ENCODE results near the gene SLC27A3.
A peak's percentile ranks its signal among the peaks of the same experiment; 100 is the strongest.

The SLC27A3 gene

GRCh38 chr1:153791648-153792253, 16.5 kb downstream of the SLC27A3 start:
- H3K27me3 ChIP-seq, result no peaks in the 10 kb centered on the region
- peak overlapping the region; percentile 57 to 86 (median 72); a peak in 21 of 22 replicates for H3K9ac ChIP-seq
- H3K36me3 ChIP-seq, result no peaks in the 10 kb centered on the region
- no peaks in the 10 kb centered on the region for H4K20me1 ChIP-seq
- H3K4me3 ChIP-seq, result peak overlapping the region in 2 of 10 experiments; percentile 16 to 24; a peak in 3 of 20 replicates
- H3K9me3 ChIP-seq (replicated peaks in 1 of 11), result no peaks in the 10 kb centered on the region
- H3K4me2 ChIP-seq, result peak overlapping the region; percentile 60 to 94 (median 75)
- no peak for TF ChIP-seq Cebpa-rat (IDR thresholded peaks at IDR 0.05)
- peak overlapping the region; percentile 66 to 99 (median 95); a peak in 21 of 22 replicates for H3K27ac ChIP-seq
- H3K4me1 ChIP-seq, result peaks cover 72 to 97% (median 94%) of the 10 kb centered on the region in 10 experiments

DNA sequence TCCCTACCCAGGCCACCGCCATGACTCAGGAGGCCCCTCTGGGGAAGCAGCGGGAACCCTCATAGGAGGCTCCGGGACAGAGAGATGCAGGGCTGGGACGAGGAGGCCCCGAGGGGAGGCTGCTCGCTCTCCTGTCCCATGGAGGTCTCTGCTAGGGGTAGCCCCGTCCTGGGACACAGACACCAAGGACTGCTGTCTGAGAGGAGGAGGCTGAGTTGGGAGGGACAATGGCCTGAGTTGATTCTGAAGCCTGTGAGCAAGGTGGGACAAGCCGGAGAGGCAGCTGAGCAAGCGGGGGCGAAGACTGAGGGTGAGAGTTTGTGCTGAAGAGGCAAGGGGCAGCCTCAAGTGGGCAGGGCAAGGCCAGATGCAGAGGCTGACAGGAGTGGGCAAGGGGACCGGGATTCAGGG, 17.4 kb downstream of the SLC27A3 start:
- no peak for TF ChIP-seq Cebpa-rat (IDR thresholded peaks at IDR 0.05)
- H3K9me3 ChIP-seq (replicated peaks in 1 of 11), result no peaks in the 10 kb centered on the region
- peak overlapping the region; percentile 60 to 94 (median 75); a peak in 20 of 22 replicates for H3K4me2 ChIP-seq
- H3K27me3 ChIP-seq, result no peaks in the 10 kb centered on the region
- no peaks in the 10 kb centered on the region for H3K36me3 ChIP-seq
- H3K4me3 ChIP-seq, result no peak overlapping the region; a peak in 1 of 20 replicates
- peaks cover 76 to 97% (median 91%) of the 10 kb centered on the region in 10 experiments for H3K4me1 ChIP-seq
- no peaks in the 10 kb centered on the region for H4K20me1 ChIP-seq
- H3K27ac ChIP-seq, result peak overlapping the region in 10 of 11 experiments; percentile 90 to 99 (median 95); a peak in 19 of 22 replicates
- H3K9ac ChIP-seq, result peak overlapping the region in 9 of 11 experiments; percentile 44 to 86 (median 73); a peak in 13 of 22 replicates

DNA sequence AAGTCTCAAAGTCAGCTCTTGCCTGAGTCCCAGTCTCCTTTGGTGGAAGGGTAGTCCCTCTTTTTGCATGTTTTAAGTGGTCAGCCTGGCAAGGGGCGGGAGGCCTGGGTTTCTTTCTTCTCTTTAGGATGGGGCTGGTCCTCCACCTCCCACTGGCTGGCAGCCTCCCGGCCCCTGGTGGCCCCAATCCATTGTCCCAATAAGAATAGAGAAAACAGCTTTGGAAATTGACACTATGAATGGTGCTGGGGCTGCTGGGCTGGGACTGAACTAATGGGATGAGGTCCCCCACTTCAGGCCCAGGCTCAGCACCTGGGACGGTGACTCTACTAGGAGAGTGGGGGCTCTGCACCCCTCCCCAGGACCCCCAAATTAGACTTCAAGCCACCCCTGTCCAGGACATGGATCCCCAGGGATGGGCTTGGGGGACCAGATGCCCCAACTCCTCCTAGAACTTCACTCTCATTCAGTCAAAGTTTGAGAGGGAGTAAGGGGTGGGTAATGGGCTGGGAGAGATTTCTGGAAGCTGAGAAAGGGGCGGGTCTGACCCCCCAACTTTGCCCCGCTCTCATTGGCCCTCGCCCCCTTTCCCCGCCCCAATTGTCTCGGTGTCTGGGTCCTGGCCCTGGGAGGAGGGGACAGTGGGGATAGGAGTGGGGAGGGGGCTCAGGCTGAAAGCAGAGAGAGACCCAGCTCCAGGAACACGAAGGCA, 18.2 kb downstream of the SLC27A3 start:
- no peak overlapping the region for H3K4me3 ChIP-seq

GRCh38 chr1:153793973-153794615, 18.9 kb downstream of the SLC27A3 start:
- Histone ChIP-seq H3K36me3 (no peaks in the 10 kb centered on the region), H3K27me3 (no peaks in the 10 kb centered on the region), H3K9ac (peak overlapping the region; percentile 30 to 85 (median 49); a peak in 18 of 22 replicates), H4K20me1 (no peaks in the 10 kb centered on the region), H3K4me2 (peak overlapping the region; percentile 18 to 94 (median 62); a peak in 19 of 22 replicates), H3K9me3 (replicated peaks in 1 of 11) (no peaks in the 10 kb centered on the region), H3K27ac (peak overlapping the region; percentile 11 to 99 (median 95); a peak in 20 of 22 replicates), H3K4me3 (no peak overlapping the region), H3K4me1 (peaks cover 66 to 93% (median 87%) of the 10 kb centered on the region in 10 experiments)
- no peak for TF ChIP-seq Cebpa-rat (IDR thresholded peaks at IDR 0.05)

More for the DNA sequence above, 18.2 kb downstream of the SLC27A3 start:
- peaks cover 72 to 97% (median 93%) of the 10 kb centered on the region in 10 experiments for H3K4me1 ChIP-seq
- H3K27ac ChIP-seq, result peak overlapping the region in 10 of 11 experiments; percentile 90 to 99 (median 95); a peak in 19 of 22 replicates
- H3K9ac ChIP-seq, result peak overlapping the region in 7 of 11 experiments; percentile 44 to 86 (median 75); a peak in 11 of 22 replicates
- H3K36me3 ChIP-seq, result no peaks in the 10 kb centered on the region
- no peaks in the 10 kb centered on the region for H4K20me1 ChIP-seq
- H3K9me3 ChIP-seq (replicated peaks in 1 of 11), result no peaks in the 10 kb centered on the region
- H3K27me3 ChIP-seq, result no peaks in the 10 kb centered on the region
- peak overlapping the region in 10 of 11 experiments; percentile 60 to 94 (median 77); a peak in 19 of 22 replicates for H3K4me2 ChIP-seq
- no peak for TF ChIP-seq Cebpa-rat (IDR thresholded peaks at IDR 0.05)

DNA sequence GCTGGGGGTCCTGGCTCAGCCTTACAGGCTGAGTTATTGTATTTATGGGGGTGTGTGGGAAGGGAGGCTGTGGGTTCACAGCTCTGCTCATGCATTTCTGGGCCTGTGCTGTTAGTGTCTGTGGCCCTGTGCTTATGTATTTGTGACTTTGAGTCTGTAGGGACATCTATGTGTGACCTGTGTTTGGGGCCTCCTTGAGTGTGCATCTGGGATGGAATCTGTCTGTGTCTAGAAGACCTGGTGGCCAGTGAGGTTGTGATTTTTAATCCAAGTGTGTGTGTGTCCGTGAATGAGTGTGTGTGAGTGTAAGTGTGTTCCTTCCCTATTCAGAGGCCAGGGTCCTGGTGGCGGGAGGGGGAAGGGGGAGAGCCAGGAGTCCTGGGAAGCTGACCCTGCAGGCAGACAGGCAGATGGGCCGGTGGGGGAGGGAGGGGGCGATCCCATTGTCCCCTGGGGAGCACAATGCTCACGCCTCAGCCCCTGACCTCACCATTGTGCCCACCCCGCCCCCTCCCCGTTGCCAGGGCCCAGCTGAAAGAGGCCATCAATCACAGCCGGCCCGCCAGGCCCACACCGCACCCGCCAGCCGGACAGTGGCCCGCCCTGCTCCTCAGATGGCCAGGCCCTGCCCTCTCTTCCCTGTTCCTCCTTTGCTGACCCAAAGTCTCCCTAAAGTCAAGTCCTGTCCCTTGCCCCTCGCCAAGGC, 19.6 kb downstream of the SLC27A3 start:
- peak overlapping the region; percentile 18 to 94 (median 62) for H3K4me2 ChIP-seq
- H3K4me1 ChIP-seq, result peaks cover 59 to 88% (median 80%) of the 10 kb centered on the region in 10 experiments
- H3K9ac ChIP-seq, result peak overlapping the region; percentile 30 to 85 (median 49); a peak in 18 of 22 replicates
- no peak overlapping the region for H3K4me3 ChIP-seq
- no peaks in the 10 kb centered on the region for H3K27me3 ChIP-seq
- H3K27ac ChIP-seq, result peak overlapping the region; percentile 11 to 99 (median 95); a peak in 20 of 22 replicates
- no peaks in the 10 kb centered on the region for H4K20me1 ChIP-seq
- H3K9me3 ChIP-seq (replicated peaks in 1 of 11), result no peaks in the 10 kb centered on the region
- H3K36me3 ChIP-seq, result peaks cover 0 to 6% (median 0%) of the 10 kb centered on the region in 11 experiments; a peak in 5 of 22 replicates
- TF ChIP-seq Cebpa-rat (IDR thresholded peaks at IDR 0.05), result no peak

- peaks cover 0 to 12% (median 0%) of the 10 kb centered on the region in 11 experiments; a peak in 5 of 22 replicates for H3K36me3 ChIP-seq
- H3K4me2 ChIP-seq, result peak overlapping the region; percentile 18 to 94 (median 62)
- H3K9ac ChIP-seq, result peak overlapping the region; percentile 22 to 85 (median 49); a peak in 17 of 22 replicates
- H3K4me1 ChIP-seq, result peaks cover 53 to 82% (median 74%) of the 10 kb centered on the region in 10 experiments
- H3K27me3 ChIP-seq, result no peaks in the 10 kb centered on the region
- H4K20me1 ChIP-seq, result no peaks in the 10 kb centered on the region
- H3K27ac ChIP-seq, result peak overlapping the region; percentile 6 to 99 (median 95); a peak in 19 of 22 replicates
- no peak overlapping the region for H3K4me3 ChIP-seq
- no peaks in the 10 kb centered on the region for H3K9me3 ChIP-seq (replicated peaks in 1 of 11)
- no peak for TF ChIP-seq Cebpa-rat (IDR thresholded peaks at IDR 0.05)
Observed at GRCh38 chr1:153795330-153795837, 20.2 kb downstream of the SLC27A3 start.

DNA sequence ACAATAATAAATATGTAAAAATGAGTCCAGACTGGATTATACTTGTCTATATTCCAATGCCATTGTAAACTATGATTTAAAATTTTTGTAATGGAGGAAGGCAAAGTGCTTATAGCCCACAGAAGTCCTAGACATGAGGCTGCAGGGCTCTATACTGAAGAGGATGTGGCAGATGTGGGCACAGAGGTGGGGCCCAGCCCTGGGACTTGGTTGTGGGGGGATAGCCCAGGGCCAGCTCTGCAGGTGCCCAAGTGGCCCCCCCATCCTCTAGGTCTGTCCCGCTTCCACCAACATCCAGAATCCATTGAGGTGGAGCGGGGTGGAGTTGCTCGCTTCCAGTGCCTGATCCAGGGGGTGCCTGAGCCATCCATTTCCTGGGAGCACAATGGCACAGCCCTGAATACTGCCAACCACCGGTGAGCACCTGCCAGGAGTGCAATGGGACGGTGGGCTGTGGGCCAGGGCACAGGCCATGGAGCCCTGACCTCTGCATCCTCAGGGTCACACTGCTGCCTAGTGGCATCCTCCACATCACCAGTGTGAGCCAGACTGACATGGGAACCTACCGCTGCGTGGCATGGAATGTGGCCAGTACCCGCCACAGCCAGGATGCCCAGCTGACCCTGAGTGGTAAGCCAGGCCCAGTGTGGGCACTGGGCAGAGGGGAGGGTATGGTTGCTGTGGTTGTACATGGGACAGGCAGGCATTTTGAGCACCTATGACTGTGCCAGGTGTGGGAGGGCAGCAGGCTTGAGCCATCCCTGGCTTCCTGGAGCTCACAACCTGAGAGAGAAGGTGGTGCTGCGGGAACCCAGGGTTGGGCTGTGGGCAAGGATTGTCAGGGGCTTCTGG, 21.0 kb downstream of the SLC27A3 start:
- TF ChIP-seq Cebpa-rat (IDR thresholded peaks at IDR 0.05), result no peak
- peaks cover 0 to 17% (median 0%) of the 10 kb centered on the region in 11 experiments; a peak in 7 of 22 replicates for H3K36me3 ChIP-seq
- H3K4me1 ChIP-seq, result peaks cover 49 to 82% (median 73%) of the 10 kb centered on the region in 10 experiments
- H3K4me2 ChIP-seq, result peak overlapping the region in 10 of 11 experiments; percentile 18 to 94 (median 56); a peak in 19 of 22 replicates
- peak overlapping the region in 8 of 11 experiments; percentile 15 to 84 (median 51); a peak in 7 of 22 replicates for H3K9ac ChIP-seq
- no peak overlapping the region for H3K4me3 ChIP-seq
- no peaks in the 10 kb centered on the region for H4K20me1 ChIP-seq
- H3K27me3 ChIP-seq, result no peaks in the 10 kb centered on the region
- no peaks in the 10 kb centered on the region for H3K9me3 ChIP-seq (replicated peaks in 1 of 11)
- peak overlapping the region in 8 of 11 experiments; percentile 47 to 99 (median 96); a peak in 15 of 22 replicates for H3K27ac ChIP-seq

Data from BLaER1 treated with 17β-estradiol and CSF1 and Interleukin-3, amounts not matched to agents 10 nM and 100 nM (cell line).